Hepatocyte (in vitro differentiated cells): ENCODE results near the gene ITPRID2.

Experiments
- CTCF ChIP-seq: fragments of 200-600 bp; sonication (generic); IDR thresholded peaks from 2 replicates; pipeline ENCODE4 v1.5.1; 2016; ENCODE audit warnings: antibody characterized with exemption, mild to moderate bottlenecking; ENCODE audit not compliant: poor library complexity
- EZH2 ChIP-seq: fragments of 200-600 bp; sonication (generic); IDR thresholded peaks from 2 replicates; pipeline ENCODE4 v1.6.1; 2016; ENCODE audit warnings: antibody characterized with exemption, mild to moderate bottlenecking, borderline replicate concordance
- EZH2phosphoT487 ChIP-seq: fragments of 200-600 bp; sonication (generic); IDR thresholded peaks from one replicate; pipeline ENCODE4 v1.6.1; 2018; ENCODE audit warnings: antibody characterized with exemption, mild to moderate bottlenecking, low read depth, moderate library complexity; ENCODE audit not compliant: unreplicated experiment, severe bottlenecking

DNA sequence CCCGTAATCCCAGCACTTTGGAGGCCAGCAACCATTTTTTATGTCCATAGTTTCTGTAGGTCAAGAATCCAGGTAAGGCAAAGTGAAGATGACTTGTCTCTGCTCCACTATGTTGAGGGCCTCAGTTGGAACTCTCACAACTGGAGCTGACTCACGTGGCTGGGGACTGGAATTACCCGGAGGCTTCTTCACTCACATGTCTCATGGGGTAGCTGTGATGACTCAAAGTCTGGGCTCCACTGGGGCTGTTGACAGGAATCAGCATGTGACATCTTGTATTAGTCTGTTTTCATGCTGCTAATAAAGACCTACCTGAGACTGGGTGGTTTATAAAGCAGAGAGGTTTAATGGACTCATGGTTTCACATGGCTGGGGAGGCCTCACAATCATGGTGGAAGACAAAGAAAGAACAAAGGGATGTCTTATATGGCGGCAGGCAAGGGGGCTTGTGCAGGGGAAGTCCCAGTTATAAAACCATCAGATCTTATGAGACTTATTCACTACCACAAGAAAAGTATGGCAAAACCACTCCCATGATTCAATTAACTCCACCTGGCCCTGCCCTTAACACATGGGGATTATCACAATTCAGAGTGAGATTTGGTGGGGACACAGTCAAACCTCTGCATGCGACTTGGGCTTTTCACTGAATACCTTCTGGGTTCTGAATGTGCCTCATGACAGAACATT lies 86.3 kb downstream of the ITPRID2 start:
- TF ChIP-seq CTCF (no peak), EZH2 (no peak), EZH2phosphoT487 (no peak)
